Cerebellar nuclear complex (tissue), 1 donor: ENCODE data around the gene SPINK5.

Experiments
- DNase-seq, 2 experiments: peaks; one replicate each; lab custom pipeline; 2025; lab: John Stamatoyannopoulos, UW

Gene SPINK5

DNA sequence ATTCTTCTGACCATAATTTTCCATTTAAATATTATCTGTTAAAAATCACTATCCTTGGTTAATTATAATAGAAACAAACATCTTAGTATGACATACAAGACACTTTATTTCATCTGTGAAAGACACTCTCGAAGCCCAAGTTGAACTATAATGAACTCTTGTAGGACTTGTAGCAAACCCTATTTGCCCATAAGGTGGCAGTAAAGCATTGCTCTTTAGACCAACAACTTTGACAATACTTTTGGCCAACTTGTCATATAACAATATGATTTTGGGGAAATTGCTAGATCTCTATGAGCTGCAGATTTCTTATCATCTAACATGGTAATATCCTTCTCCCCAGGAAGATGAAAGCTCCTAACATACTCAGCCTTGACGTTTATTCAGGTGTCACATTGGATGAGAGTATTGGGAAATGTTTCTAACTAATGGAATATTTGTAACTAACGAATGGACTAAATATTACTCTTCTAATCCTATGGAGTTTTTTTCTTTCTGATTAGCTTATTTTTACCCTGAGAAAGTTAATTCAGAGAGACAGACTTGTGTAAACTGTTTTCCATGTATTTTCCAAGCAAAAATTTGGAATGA lies 115.5 kb downstream of the SPINK5 start:
- DNase-seq, result no peak

DNA sequence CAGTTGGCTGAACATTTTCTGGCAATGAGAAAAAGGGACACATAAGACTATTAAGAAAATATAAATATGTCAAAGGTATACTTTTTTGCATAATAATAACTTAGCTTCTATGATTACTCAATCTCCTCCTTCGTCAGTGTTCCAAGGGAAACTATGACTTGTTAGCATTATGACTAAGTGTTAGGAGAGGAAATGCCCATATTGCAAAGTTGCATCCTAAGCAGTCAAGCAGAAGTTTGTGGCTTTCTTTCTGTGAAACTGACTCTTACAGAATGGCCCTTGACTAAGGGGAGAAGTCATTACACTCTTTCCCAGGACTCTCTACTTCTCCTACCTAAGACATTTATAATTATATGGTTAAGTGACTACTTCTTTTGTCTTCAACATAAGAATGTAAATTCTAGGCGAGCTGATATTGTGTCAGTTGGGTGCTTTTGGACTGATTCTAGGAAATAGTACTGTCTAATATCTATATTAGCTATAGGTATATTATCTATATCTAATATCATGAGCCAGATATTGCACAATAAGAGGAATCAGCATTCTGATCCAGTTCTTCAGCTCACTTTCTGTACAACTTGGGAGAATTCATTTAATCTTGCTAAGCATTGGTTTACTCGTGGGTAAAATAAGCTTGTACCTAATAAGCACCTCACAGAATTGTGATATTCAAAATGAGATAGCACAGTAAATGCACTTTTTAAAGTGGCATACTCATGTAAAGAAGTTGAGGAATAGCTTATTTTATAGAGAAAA lies 122.6 kb downstream of the SPINK5 start:
- no peak for DNase-seq
